Measurements from ENCODE around the gene PLD3. TPM values are rescaled to one million over a fixed set of nuclear protein-coding genes. Genes with fewer than 3 reads are reported as not detected.
A peak's percentile ranks its signal among the peaks of the same experiment; 100 is the strongest.

The PLD3 gene
- total RNA-seq, 6 experiments from 2014 or later = 84.7 to 197 (median 113) TPM

GRCh38 chr19:40344422-40344821, 4.1 kb upstream of the PLD3 start:
- TF ChIP-seq POLR2A (IDR thresholded peaks at IDR 0.05) (no peak), CTCF (IDR thresholded peaks at IDR 0.05) (no peak)
- no peak overlapping the region for H3K27ac ChIP-seq
- no peak overlapping the region for H3K4me3 ChIP-seq
- peaks cover 0 to 13% (median 6%) of the 10 kb centered on the region in 4 donors for H3K4me1 ChIP-seq
- ATAC-seq (no peak), DNase-seq (no peak)
- WGBS (ENCODE audit: insufficient coverage, low coverage, low lambda C conversion rate, missing lambda C conversion rate) = 87% methylated on average over 5 of the region's 7 CpGs
- H3K36me3 ChIP-seq = peaks cover 0 to 3% (median 0%) of the 10 kb centered on the region in 4 donors
- H3K9me3 ChIP-seq = no peaks in the 10 kb centered on the region
- no peaks in the 10 kb centered on the region for H3K27me3 ChIP-seq
- intact Hi-C loops (cut with DNase I) = no loop called here

- no peak for ATAC-seq
- Histone ChIP-seq H3K27me3 (no peaks in the 10 kb centered on the region), H3K36me3 (no peaks in the 10 kb centered on the region), H3K9me3 (no peaks in the 10 kb centered on the region), H3K4me3 (peak overlapping the region; percentile 68 to 93 (median 91)), H3K27ac (peak overlapping the region; percentile 37 to 69 (median 49)), H3K4me1 (peaks cover 0 to 16% (median 6%) of the 10 kb centered on the region in 4 donors)
- DNase-seq = no peak
- WGBS (ENCODE audit: insufficient coverage, low coverage, low lambda C conversion rate, missing lambda C conversion rate) = 19% methylated on average over 17 of the region's 17 CpGs
- TF ChIP-seq POLR2A (IDR thresholded peaks at IDR 0.05) (no peak), CTCF (IDR thresholded peaks at IDR 0.05) (no peak)
- intact Hi-C loops (cut with DNase I) = no loop called here
Observed at GRCh38 chr19:40348961-40349507, 539 bp downstream of the PLD3 start.

DNA sequence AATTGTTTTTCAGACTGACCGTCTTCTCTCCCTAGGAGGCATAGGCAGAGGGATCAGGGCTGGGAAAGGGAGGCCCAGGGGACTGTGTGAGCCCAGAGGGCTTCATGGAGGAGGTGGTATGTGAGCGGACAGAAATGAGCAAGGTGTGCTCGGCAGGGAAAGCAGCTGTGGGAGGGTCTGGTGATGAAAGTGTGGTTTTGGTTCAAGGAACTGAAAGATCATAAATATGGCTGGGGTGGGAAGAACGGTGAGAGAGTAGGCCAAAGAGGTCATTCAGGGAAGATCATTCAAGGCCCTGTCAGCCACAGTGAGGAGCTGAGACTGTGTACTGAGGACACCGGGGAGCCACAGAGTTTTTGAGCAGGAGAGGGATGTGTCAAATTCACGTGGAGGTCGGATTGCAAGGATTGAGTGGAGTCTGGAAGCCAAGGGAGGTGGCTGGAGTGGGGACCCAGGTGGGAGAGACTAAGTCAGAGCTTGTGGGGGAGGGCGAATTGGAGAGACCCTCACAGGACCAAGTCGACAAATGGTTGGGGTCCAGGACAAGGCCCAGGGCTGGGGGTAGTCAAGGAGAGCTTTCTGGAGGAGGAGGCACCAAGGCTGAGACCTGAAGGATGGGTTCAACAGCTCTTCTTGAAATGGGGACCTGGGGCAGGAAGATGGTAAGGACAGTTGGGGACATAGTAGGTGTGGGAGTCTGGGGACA, 7.6 kb downstream of the PLD3 start:
- WGBS (ENCODE audit: insufficient coverage, low coverage, low lambda C conversion rate, missing lambda C conversion rate) = 71% methylated on average over 9 of the region's 9 CpGs
- no peak for ATAC-seq
- Histone ChIP-seq H3K4me1 (peaks cover 0 to 6% (median 0%) of the 10 kb centered on the region in 4 donors), H3K4me3 (no peak overlapping the region), H3K36me3 (no peaks in the 10 kb centered on the region), H3K9me3 (no peaks in the 10 kb centered on the region), H3K27me3 (no peaks in the 10 kb centered on the region), H3K27ac (no peak overlapping the region)
- intact Hi-C loops (cut with DNase I) = no loop called here
- TF ChIP-seq CTCF (IDR thresholded peaks at IDR 0.05) (no peak), POLR2A (IDR thresholded peaks at IDR 0.05) (no peak)
- DNase-seq = no peak

DNA sequence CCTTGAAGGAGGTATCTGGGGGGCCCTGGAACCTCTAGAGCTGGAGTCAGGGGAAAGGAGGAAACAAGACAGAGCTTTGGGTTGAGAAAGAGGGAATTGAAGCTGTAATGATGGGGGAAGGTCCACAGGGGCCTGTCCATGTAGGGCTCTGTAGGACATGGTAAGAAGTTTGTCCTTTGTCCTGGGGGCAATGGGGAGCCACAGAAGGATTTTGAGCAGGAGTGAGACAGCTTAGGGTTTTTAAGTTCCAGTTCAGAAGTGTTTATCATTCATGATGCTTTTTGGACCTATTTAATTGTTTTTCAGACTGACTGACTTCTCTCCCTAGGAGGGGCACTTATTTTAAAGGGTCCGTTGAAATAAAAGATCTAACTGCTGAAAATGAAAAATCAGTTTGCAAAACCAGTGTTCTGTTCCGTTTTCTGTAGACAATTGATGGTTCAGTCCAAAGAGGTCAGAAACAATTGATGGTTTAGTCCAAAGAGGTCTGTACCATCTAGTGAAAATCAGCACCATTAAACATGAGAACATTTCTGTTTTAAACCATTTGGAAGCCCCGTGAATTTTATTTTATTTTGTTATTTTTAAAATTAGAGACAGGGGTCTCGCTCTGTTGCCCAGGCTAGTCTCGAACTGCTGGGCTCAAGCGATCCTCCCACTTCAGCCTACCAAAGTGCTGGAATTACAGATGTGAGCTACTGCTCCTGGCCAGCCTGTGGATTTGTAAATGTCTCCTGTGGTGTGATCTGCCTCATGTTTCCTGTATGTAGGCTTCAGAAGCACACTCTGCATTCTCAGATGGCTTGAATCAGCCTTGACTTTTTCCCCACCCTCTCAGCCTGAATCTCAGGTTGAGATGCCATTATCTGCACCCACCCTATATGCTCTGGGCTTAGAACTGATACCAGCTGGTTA, 8.4 kb downstream of the PLD3 start:
- H3K9me3 ChIP-seq = no peaks in the 10 kb centered on the region
- intact Hi-C loops (cut with DNase I) = no loop called here
- no peak for TF ChIP-seq POLR2A (IDR thresholded peaks at IDR 0.05)
- TF ChIP-seq CTCF (IDR thresholded peaks at IDR 0.05) = no peak
- no peak overlapping the region for H3K4me3 ChIP-seq
- no peaks in the 10 kb centered on the region for H3K27me3 ChIP-seq
- H3K4me1 ChIP-seq = peaks cover 0 to 6% (median 0%) of the 10 kb centered on the region in 4 donors
- H3K27ac ChIP-seq = no peak overlapping the region
- no peaks in the 10 kb centered on the region for H3K36me3 ChIP-seq
- DNase-seq = no peak
- no peak for ATAC-seq
- 82% methylated on average over 6 of the region's 6 CpGs for WGBS (ENCODE audit: insufficient coverage, low coverage, low lambda C conversion rate, missing lambda C conversion rate)

All from right lobe of liver (tissue), 6 donors.